Placental pericyte (primary cell): ENCODE measurements around the gene KLHL29. TPM values are rescaled to one million over a fixed set of nuclear protein-coding genes. Genes with fewer than 3 reads are reported as not detected.

Experiments used
- total RNA-seq: library from RNA; depleted of rRNA; stranded (reverse); fragments of >200 nt; gene quantifications from 2 replicates; pipeline ENCODE4 v1.2.3, GENCODE V29; 2012

KLHL29 gene
- total RNA-seq = 2.0 and 3.1 TPM in 2 replicates

GRCh38 chr2:23384551-23385343 lies at the start of gene KLHL29:
TSS of gene KLHL29 (plus strand) at chr2:23385179. CDS start at chr2:23562197, 177,018 bp downstream.

